NCI-H82 treated with DMSO at 0.1 percent for 48 hours (cell line): ENCODE results near the gene KRTAP5-10.
"Not testable (repeated sequence)": the region's sequence is repeated elsewhere in the genome, so short reads cannot be mapped to it uniquely, and the experiment has no call there.

ENCODE experiments used
- DNase-seq: peaks from one replicate; lab custom pipeline; 2025; ENCODE audit not compliant: unreplicated experiment; lab: John Stamatoyannopoulos, UW

Gene KRTAP5-10

DNA sequence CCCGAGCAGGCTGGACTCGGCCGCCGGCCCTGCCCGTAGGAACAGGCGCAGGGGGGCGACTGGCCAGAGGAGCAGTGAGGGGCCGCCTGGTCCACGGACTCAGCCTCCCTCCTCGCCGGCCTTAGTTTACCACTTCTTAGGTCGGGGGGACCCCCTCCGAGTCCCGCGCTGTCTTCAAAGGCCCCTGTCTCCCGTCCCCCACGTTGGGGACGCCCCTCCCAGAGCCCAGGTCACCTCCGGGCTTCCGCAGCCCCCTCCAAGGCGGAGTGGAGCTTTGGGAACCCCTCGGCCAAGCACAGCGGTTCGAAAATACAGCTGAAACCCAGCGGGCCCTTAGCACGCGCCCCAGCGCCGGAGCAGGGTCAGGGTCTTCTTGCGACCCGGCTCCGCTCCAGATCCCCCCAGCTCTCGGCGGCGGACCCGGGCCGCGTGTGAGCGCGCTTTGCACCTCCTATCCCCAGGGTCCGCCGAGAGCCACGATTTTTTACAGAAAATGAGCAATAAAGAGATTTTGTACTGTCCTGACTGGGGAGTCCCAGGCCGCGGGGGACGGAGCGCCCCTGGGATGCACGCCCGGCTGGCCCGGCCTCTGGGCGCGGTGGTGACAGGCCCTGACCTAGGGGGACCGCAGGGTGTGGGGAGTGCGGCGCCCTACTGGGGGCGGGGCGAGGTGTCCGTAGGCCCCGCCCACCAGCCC lies 42.3 kb downstream of the KRTAP5-10 start:
- not testable (repeated sequence) for DNase-seq

DNA sequence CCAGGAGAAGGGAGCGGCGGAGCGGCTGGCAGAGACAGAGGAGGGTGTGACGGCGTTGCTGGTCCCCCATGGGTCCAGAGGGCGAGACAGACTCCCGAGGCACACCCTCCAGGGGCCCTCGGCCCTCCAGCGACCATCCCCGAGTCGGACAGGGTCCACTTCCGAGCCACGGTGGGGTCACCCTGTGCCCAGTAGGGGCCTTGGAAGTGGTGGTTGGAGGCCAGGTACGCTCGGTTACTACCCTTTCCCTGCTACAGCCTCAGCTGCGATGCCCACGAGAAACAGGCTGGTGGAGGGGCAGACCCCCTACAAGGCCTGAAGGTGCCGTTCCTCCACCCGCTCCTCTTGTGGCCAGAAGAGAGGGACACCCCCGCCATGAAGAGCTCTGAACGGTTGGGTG lies 42.9 kb downstream of the KRTAP5-10 start:
- not testable (repeated sequence) for DNase-seq

DNA sequence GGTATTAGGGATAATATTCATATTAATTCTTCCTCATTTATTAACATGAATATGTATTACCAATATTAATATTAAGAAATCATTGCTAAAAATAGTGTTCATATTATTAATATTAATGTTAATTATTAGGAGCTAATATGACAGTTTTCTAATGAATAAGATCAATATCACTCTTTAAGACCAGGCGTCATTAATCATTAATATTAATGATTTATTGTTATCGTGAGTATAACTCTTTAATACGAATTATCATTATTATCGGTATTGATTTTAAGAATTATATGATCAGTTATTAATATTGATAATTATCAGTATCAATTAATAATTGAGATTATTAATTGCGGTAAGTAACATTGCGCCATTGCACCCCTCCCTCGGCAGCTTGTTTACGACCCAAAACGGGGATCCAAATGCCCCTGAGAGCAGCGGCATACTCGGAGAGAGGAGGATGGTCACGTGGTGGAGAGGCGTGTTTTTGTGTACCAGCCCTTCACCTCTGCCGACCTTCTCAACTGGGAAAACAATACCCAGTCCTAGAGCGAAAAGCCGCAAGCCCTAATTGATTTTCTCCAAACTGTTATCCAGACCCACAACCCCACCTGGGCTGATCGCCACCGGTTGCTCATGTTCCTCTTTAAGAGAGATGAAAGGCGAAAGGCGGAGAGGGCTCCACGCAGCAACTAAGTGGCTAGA lies 46.0 kb downstream of the KRTAP5-10 start:
- not testable (repeated sequence) for DNase-seq

DNA sequence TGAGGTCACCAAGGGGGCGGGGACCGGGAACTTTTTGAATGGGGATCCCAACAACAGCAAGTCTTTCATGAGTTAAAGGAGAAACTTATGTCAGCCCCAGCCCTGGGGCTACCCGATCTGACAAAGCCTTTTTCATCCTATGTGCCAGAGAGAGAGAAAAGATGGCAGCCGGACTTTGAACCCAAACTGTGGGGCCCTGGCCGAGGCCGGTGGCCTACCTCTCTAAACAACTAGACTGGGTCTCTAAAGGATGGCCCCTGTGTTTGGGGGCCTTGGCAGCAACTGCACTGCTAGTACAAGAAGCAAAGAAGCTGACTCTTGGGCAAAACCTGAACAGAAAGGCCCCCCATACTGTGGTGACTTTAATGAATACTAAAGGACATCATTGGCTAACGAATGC lies 48.6 kb downstream of the KRTAP5-10 start:
- DNase-seq = not testable (repeated sequence)

DNA sequence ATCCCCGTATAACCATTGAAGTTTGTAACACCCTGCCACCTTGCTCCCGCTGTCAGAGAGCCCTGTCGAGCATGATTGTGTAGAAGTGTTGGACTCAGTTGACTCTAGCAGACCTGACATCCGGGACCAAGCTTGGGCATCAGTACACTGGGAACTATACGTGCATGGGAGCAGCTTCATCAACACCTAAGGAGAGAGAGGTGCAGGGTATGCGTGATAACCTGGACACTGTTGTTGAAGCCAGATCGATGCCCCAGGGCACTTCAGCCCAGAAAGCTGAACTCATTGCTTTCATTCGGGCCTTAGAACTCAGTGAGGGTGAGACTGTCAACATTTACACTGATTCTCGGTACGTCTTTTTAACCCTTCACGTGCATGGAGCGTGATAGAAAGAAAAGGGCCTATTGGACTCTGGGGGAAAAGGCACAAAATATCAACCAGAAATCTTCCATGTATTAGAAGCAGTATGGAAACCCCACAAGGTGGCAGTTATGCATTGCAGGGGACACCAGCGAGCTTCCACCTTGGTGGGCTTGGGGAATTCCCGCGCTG lies 49.1 kb downstream of the KRTAP5-10 start:
- not testable (repeated sequence) for DNase-seq

DNA sequence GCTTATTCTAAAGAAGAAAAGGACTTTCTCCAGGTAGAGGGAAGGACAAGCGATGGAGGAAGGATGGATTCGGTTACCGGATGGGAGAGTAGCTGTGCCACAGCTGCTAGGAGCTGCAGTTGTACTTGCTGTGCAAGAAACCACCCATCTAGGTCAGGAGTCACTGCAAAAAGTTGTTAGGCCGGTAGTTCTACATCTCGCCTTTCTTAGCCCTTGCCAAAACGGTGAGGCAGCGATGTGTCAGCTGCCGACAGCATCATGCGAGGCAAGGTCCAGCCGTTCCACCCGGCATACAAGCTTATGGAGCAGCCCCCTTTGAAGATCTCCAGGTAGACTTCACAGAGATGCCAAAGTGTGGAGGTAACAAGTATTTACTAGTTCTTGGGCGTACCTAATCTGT lies 49.6 kb downstream of the KRTAP5-10 start:
- not testable (repeated sequence) for DNase-seq
